GM18505 (cell line): ENCODE results near the gene SOWAHC.
"Not testable (repeated sequence)": the region's sequence is repeated elsewhere in the genome, so short reads cannot be mapped to it uniquely, and the experiment has no call there.

Experiments used
- ATAC-seq: cut with Tn5 transposase; IDR thresholded peaks from one replicate; pipeline ENCODE4 v1.9.1; 2021; ENCODE audit not compliant: unreplicated experiment
- POLR2A ChIP-seq: IDR thresholded peaks from 4 replicates; pipeline ENCODE4 v1.6.1; 2011; ENCODE audit warnings: borderline replicate concordance; ENCODE audit not compliant: insufficient read depth, insufficient read length; ENCODE audit errors: extremely low read depth

Gene SOWAHC

DNA sequence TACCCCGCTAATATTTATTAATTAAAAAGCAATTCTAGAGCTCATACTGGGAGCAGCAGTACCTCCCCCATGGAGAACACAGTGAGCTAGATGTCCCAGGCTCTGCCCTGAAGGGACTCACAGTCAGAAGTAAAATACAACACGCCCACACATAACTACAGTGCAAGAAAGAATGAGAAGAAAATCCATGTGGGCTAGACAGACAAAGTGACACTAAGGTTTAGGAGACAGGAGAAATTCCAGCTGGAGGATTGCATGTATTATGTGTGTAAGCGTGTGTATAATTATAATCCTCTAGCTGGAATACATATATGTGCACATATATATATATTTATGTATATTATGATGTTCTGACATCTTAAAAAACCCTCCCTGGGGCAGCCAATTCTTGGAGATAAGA is 15.7 kb downstream of the SOWAHC start:
- no peak for TF ChIP-seq POLR2A
- no peak for ATAC-seq

DNA sequence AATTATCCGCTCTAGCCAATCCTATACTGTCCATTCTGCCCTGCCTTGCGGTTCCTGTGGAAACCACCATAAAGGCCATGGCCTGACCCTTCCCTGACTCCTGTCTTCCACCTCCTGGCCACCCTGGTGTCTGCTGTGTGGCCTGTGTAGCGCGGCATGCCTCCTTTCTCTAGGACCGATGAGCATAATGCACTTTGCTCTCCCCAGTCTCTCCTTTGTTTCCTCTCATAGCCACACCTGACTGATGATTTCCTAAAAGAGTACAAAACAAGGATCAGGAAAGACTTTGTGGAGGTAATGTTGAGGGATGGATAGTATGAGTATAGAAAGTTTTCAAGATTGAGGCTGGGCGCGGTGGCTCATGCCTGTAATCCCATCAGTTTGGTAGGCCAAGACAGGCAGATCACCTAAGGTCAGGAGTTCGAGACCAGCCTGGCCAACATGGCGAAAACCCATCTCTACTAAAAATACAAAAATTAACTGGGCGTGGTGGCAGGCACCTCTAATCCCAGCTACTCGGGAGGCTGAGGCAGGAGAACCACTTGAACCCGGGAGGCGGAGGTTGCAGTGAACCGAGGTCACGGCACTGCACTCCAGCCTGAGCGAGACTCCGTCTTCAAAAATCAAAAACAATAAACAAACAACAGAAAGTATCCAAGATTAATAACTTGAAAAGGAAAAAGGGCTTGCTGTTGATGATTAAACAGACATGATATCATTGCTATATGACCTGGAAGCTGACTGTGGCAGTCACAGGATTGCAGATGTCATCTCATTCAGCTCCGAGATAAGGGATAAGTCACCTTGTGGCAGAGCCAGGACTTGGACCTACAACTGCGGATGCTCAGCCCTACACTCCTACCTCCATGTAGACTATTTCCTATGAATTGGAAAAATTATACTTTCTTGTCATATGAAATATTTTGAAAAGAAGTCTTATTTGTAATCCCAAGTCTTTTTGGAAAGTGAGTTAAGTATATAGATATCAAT is 16.6 kb downstream of the SOWAHC start:
- TF ChIP-seq POLR2A, result no peak
- ATAC-seq, result no peak

DNA sequence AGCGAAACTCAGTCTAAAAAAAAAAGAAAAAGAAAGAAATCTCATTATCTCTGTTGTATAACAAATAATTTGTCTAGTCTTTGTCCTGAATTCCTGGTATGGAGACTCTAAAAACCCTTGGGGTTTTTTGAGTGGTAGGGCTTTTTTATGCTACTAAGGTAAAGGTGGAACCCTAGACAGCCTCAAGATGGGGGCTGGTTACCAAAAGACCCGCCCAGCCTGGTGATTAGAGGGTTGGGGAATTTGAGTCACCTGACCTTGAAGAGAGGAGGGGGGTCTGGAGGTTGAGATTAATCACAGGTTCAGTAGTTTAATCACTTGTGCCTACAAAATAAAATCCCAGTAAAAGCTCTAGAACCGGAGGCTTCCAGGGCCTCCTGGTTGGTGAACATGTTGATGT is 17.6 kb downstream of the SOWAHC start:
- no peak for TF ChIP-seq POLR2A
- no peak for ATAC-seq

DNA sequence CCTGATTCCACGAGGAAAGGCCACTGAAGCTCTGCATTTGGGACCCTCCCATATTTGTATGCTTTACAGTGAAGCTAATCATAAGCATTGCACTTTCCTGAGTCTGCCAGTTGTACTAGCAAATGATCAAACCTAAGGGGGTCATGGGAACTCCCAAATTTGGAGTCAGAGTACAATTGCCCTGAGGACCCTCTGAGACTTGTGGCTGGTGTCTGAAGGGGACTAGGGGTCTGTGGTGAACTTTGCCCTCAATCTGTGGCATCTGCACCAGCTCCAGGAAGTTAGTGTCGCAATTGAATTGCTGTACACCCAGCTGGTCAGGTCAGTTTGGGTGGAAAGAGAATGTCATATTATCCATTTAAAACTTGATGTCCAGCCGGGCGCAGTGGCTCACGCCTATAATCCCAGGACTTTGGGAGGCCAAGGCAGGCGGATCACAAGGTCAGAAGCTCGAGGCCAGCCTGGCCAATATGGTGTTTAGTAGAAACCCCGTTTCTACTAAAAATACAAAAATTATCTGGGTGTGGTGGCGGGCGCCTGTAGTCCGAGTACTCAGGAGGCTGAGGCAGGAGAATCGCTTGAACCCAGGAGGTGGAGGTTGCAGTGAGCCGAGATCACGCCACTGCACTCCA is 18.1 kb downstream of the SOWAHC start:
- no peak for ATAC-seq
- TF ChIP-seq POLR2A, result no peak

DNA sequence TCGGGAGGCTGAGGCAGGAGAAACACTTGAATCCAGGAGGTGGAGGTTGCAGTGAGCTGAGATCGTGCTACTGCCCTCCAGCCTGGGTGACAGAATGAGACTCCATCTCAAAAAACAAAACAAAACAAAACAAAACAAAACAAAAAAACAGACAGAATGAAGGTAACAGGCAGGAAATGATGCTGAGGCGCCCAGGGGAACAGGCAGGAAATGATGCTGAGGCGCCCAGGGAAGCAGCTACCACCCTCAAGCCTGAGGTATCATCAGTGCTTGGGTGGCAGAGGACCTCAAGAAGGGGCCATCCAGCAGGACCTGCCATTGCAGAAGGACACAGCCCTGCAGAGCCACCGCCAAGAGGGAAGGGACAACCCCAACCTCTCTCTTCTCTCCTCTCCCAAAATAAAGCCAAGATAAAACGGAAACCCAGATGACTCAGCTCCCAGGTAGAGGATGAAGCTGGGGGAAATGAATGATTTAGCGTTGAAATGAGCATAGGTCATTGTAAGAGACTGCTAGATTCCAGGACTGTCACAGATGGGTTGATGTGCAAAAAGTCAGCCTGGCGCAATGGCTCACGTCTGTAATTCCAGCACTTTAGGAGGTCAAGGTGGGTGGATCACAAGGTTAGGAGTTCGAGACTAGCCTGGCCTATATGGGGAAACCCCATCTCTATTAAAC is 19.3 kb downstream of the SOWAHC start:
- no peak for ATAC-seq
- no peak for TF ChIP-seq POLR2A

- TF ChIP-seq POLR2A, result no peak
- ATAC-seq, result no peak
Observed at GRCh38 chr2:109635426-109636304, 21.5 kb downstream of the SOWAHC start.

- ATAC-seq, result no peak
Observed at GRCh38 chr2:109636317-109636716, 22.2 kb downstream of the SOWAHC start.

DNA sequence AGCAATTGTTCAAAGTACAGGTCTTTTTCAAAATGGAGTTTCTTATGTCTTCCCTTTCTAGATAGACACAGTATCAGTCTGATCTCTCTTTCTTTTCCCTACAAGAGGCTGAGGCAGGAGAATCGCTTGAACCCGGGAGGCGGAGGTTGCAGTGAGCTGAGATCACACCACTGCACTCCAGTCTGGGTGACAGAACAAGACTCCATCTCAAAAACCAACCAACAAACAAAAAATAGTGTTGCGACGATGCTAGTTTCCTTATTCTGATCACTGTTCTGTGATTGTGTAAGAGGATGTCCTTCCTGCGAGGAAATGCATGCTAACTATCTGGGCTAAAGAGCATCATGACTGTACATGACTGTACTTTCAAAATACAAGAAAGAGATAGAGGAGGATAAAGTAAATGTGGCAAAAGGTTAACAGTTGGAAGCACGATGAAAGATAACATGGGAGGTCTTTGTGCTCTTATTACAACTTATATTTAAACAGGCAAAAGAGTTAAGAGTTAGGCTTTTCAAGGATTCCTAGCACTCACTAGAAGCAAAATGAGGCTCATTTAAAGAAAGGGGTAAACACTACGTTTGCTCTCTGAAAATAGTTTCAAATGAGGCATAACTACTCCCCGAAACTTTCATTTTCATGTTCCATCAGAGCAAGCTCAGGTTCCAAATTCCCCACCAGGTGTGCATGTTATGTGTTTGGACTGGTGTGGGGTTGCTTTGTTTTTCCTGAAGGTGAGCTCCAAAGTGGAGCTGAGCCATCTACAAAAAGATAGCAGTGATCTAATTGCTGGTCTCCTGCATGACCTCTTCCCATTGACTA is 23.8 kb downstream of the SOWAHC start:
- no peak for TF ChIP-seq POLR2A
- peak; percentile 73 for ATAC-seq

More at GRCh38 chr2:109636317-109636716, 22.2 kb downstream of the SOWAHC start:
- TF ChIP-seq POLR2A, result no peak

- no peak for ATAC-seq
- no peak for TF ChIP-seq POLR2A
Observed at GRCh38 chr2:109638795-109639194, 24.6 kb downstream of the SOWAHC start.

GRCh38 chr2:109640000-109640399 is 25.8 kb downstream of the SOWAHC start:
- ATAC-seq, result not testable (repeated sequence)

- no peak for ATAC-seq
- no peak for TF ChIP-seq POLR2A
Observed at GRCh38 chr2:109644571-109645275, 30.6 kb downstream of the SOWAHC start.
